HG02588 (cell line): Measurements from ENCODE around the gene FAT1.

Source experiments
- ATAC-seq: cut with Tn5 transposase; IDR thresholded peaks from one replicate; pipeline ENCODE4 v1.9.1; 2021; ENCODE audit warnings: mild to moderate bottlenecking, moderate library complexity; ENCODE audit not compliant: unreplicated experiment

Gene FAT1

DNA sequence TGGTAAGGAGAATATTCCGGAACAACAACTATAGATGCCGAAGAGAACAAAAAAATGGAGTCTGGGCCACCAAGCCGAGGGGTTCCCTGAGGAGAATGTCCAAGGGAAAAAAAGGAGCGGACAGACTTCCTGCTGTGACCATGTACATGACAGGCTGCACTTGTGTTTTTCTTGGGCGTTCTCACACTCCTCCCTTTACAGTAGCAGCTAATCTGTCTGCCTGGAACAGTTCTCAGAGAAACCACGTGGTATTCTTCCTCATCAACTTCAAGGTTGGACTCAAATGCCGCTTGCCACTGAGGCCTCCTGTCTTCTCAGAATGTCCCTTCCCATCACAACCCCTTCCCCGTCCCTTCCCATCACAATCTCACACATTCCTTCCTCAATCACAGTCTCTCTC lies 137.5 kb downstream of the FAT1 start:
- ATAC-seq, result no peak

DNA sequence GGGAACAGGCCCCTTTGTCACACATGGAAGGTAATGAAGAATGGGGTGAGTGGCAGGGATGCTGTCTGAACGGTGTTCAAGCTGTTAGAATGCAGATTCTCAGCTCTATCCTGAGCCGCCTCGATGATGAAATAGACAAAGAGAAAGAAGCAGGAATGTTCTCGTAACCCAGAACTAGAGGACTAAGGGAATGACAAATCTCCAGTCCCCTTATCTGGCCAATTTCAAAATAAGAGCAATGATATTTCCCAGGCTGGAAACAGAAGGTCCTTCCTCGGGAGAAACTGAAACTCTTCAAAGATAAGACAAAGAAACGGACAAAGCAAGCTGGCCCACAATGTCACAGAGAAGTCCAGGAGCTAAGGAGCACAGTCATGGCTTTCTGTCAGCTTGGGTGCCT lies 138.7 kb downstream of the FAT1 start:
- no peak for ATAC-seq

DNA sequence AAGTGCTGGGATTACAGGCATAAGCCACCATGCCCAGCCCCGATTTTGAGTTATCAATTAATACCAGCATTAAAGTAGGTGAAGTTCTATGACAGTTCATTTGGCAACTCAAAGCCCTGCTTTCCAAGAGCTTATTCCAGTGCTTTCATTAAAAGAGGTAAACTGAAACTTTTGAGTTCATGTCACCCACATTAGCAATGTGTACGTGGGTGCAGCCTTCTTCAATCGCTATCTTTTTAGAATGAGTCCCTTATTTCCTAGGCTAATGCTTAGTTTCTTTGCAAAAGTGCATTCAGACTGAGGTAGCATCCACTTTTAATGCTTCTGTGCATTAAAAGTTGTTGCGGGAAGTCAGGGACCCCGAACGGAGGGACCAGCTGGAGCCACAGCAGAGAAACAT lies 142.2 kb downstream of the FAT1 start:
- no peak for ATAC-seq

- no peak for ATAC-seq
These were observed 143.0 kb downstream of the FAT1 start for GRCh38 chr4:186580669-186581068.

DNA sequence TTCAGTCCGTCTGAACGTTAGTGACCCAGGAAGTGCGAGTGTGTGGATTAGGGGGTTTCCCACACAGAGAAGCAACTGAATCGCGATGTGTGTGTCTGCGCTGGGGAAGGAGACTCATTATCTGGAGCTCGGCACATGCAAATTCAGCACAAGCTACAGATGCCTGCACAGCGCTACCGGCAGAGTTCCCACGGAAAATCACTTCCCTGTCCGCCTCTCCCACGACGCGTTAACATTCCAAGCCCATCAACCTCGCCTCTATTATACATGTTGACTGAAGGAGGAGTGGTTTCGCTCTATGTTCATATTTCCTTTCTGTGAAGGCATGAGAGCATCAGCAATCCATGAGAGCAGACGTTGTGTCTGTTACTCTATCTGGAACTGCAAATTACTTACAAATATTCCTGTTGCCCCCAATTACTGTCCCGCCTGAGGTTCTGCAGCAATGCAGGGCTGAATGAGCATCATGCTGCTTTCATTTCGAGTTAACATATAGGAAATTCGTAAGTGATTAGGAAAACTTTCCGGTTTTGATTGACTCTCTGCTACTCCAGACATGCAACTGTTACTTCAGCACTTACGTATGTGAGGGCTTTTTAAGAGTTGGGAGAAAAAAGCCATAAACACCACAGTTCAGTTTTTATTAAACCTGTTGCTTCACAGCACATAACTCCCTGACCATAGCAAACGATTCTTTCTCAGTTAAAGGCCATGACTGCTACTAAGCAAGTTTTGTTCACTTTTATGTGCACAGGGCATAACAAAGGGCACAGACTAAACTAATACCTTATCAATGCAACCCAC lies 153.3 kb downstream of the FAT1 start:
- ATAC-seq, result no peak

DNA sequence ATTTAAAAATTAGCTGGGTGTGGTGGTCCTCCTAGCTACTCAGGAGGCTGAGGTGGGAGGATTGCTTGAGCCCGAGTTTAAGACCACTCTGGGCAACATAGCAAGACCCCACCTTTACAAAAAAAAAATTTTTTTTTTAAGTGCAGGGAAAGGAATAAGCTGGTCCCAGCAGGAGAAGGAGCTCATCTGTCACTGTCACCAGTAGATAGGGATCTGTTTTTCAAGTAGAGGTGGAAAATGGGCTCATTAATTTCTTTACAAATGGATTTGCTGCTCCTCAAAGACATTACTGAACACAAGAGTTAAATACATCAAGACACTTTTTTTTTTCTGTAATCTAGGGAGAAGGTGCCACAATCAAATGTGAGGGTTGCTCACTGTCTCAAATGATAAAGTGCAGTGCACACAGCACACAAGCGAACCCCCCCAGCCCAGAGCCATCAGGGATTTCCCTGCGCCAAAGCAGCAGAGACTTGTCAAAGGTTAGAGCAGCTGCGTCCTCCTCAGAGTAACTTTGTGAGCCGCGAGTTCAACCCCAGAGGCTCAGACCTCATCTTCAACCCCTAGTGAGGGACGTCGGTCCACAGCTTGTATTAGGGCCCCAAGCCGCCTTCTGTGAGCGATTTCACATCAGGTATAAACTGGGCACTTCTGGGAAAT lies 154.0 kb downstream of the FAT1 start:
- no peak for ATAC-seq

- no peak for ATAC-seq
These were observed 157.6 kb downstream of the FAT1 start for GRCh38 chr4:186566068-186566467.

DNA sequence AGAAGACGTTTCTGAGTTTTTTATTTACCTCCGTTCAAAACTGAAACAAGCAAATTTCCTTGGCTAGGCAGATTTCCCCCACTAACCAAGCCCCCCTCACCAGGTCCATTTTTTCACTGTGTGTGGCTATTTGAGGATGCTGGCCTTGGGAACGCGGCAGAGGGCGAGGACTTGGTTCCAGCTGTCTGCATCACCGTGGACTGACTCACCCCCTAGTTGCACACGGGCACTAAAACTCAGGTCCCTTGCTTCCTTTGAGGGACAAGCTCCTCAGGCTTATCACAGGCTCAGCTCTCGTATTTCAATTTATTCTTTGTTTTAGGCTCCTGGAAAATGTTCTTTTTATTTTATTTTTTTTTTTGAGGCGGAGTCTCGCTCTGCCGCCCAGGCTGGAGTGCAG lies 159.9 kb downstream of the FAT1 start:
- ATAC-seq, result no peak

- no peak for ATAC-seq
These were observed 161.9 kb downstream of the FAT1 start for GRCh38 chr4:186561748-186562147.

DNA sequence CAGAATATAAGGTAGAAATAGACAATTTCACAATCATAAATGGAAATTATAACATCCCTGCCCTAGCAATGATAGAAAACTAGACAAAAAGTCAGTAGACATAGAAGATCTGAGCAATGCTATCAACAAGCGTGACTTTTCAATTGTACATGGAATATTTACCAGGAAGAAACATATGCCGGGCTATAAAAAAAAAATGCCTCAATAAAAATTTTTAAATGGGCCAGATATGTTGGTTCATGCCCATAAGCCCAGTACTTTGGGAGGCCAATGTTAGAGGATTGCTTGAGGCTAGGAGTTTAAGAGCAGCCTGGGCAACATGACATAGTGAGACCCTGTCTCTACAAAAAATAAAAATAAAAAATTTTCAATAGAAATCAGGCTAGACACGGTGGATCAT lies 163.0 kb downstream of the FAT1 start:
- ATAC-seq, result no peak

DNA sequence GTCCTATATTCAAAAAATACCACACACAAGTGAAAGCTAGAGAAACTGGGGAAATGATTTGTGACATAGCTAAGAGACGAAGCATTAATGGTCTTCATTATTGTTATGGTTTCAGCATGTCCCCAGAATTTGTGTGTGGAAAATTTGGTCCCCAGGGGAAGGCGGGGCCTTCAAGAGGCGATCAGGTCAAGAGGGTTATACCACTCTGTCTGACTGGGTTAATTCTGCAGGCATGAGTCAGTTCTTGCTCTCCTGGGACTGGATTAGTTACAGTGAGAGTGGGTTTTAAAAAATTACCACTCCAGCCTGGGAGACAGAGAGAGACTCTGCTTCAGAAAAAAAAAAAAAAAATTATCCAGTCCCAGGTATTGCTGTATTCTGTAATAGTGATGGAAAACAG lies 166.2 kb downstream of the FAT1 start:
- ATAC-seq, result no peak

GRCh38 chr4:186557061-186557460 lies 166.6 kb downstream of the FAT1 start:
- no peak for ATAC-seq

DNA sequence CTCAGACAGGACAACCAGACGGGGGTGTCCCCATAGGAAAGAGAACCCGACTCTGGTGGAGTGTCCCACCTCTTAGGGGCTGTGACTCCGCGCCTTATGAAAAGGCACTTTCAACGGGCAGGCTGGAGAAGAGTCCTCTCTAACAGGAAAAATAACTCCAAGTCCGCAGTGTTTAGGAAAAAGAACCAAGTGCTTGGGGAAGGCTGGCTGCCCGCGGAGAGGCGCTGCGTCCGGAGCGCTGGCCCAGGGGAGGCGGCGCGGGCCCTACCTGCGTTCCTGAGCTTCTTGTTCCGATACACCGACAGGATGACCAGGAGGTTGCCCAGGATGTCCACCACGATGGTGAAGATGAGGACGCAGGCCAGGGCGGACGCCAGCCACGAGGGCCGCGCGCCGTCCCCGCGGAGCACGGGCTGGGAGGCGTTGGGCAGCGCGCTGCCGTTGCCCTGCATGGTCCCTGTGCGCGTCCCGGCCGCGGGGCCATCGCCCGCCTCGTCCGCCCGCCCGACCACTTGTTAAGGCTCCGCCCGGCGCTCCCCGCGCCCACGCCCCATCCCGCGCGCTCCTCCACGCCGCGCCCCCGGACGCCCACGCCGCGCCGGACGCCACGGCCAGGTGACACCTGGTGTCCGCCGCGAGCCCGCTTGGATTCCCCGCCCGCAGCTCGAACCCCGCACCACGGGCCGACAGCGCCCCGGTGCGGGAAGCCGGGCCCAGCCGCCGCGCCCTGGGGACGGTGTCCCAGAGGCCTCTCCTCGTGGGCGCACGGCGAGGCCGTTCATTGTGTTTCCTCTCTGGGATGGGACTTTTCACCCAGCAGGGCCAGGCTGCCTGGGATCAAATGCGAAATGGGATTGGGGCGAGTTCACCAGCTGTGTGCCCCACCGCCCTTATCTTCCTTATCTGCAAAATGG lies 168.5 kb downstream of the FAT1 start, which contains the start of gene MTNR1A:
Gene MTNR1A (minus strand): TSS at position 654 of the 914 bp plus-strand sequence. CDS start 202 bp downstream, at position 452.
- no peak for ATAC-seq

GRCh38 chr4:186554539-186554913 lies 169.1 kb downstream of the FAT1 start:
- ATAC-seq, result no peak

DNA sequence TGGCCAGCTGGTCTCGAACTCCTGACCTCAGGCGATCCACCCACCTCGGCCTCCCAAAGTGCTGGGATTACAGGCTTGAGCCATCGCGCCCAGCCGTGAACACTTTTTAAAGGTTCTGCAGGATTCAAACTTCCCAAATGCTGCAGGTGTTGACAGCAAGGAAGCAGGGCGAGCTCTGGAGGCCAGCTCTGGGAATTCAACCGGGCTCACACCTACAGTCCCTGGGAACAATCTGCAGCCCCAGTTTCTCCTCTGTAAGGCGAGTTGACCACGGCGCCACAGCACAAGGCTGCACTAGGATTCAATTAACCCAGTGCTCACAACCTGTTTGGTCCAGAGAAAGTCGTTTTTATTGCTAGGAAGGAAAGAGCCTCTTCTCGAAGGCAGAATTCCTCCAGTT lies 169.9 kb downstream of the FAT1 start:
- no peak for ATAC-seq

DNA sequence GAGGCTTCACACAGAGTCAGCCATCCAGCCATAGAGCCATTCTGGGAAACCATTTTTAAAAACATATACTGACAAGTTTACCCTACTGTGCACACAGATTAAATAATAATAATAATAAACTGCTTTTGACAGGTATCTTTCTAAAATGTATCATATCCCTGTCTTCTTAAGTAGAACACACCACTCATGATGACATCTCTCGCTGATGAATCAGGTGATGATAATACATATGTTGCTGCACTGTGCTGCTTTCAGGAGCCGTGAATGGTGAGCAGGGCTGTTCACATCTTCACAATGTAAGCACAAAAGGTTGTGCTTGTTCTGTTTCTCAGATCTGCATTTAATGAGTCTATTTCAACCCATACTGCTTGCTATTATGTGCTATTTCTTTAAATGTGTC lies 171.8 kb downstream of the FAT1 start:
- no peak for ATAC-seq

DNA sequence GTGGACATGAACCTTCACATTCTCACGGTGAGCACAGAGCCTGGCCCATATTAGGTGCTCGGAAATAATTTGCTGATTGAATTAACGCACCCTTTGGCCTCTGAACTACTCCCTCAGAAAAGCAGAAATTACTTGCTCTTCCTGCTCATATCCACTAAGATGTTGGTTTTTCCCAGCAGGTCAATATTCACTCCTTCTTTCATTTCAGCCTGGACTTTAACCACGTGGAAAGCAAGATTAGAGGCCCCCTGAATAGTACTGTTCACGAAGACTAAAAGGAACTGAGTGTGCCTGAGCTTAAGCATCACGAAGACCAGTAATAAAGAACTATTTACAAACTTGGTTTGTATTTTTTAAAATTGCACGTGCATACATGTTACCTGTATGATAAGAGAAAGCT lies 178.2 kb downstream of the FAT1 start:
- ATAC-seq, result no peak

- no peak for ATAC-seq
These were observed 180.4 kb downstream of the FAT1 start for GRCh38 chr4:186543206-186543605.

- no peak for ATAC-seq
These were observed 181.9 kb downstream of the FAT1 start for GRCh38 chr4:186541801-186542200.

GRCh38 chr4:186537843-186538521 lies 185.7 kb downstream of the FAT1 start:
- no peak for ATAC-seq
